ENCODE measurements around the gene TYK2.
"Not testable (repeated sequence)": the region's sequence is repeated elsewhere in the genome, so short reads cannot be mapped to it uniquely, and the experiment has no call there.

TYK2 gene

DNA sequence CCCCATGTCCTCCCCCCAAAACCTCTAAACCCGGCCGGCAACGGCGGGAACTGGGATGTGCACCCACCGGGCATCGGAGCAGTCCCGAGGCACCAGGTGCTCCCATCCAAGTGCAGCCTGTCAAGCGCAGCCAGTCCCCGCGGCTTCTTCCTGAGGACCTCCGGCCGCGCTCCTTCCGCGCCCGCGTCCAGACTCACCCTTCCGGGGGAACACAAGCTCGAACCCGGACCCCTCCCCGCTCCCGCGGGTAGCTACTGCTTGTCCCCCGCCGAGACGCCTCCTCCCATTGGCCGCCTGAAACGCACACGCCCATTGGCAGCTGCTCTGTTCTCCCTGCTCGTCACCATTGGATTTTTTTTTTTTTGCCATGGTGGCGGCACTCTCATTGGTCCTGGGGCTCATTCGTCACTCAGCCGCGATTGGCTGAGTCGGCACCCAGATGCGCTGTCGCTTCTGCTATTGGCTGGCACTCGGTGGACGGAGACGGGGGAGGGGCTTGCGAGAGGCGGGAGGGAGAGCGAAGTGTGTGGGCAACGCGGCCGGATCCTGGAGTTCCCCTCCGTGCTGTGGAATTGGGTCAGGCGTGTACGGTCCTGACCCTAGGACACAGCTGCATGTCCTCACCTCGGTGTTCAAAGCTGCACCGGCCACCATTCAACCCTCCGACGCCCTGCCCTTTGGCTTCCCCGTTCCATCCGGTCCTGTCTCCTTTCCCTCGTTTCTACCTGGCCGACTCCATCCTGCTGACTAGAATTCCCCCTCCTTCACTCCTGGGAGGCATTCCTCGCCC lies at the start of gene TYK2:
TYK2 (minus strand) TSS at position 260 of the 790 bp plus-strand sequence. CDS start 2,166 bp downstream, outside the sequence.
- DNase-seq: peak; percentile 99

DNA sequence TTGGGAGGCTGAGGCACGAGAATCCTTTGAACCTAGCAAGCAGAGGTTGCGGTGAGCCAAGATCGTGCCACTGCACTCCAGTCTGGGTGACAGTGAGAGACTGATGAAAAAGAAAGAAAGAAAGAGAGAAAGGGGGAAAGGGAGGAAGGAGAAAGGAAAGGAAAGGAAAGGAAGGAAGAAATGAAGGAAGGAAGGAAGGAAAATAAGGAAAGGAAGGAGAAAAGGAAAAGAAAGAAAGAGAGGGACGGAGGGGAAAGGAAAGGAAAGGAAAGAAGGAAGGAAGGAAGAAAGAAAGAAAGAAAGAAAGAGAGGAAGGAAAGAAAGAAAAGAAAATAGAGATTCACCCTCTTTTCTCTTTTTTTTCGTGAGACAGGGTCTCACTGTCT lies 48.6 kb upstream of the TYK2 start:
- DNase-seq: no peak

DNA sequence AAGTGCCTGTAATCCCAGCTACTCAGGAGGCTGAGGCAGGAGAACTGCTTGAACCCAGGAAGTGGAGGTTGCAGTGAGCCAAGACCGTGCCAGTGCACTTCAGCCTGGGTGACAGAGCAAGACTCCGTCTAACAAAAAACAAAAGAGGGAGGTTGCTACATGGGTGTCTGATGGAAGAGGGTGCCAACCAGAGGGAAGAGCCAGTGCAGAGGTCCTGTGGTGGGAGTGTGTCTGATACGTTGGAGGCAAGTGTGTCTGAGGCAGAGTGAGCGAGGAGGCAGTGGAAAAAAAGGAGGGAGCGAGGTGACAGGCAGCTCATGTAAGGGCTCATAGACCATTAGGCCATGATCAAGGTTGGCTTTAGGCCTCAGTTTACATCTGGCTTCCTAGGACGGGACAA lies 46.8 kb upstream of the TYK2 start:
- no peak for DNase-seq

DNA sequence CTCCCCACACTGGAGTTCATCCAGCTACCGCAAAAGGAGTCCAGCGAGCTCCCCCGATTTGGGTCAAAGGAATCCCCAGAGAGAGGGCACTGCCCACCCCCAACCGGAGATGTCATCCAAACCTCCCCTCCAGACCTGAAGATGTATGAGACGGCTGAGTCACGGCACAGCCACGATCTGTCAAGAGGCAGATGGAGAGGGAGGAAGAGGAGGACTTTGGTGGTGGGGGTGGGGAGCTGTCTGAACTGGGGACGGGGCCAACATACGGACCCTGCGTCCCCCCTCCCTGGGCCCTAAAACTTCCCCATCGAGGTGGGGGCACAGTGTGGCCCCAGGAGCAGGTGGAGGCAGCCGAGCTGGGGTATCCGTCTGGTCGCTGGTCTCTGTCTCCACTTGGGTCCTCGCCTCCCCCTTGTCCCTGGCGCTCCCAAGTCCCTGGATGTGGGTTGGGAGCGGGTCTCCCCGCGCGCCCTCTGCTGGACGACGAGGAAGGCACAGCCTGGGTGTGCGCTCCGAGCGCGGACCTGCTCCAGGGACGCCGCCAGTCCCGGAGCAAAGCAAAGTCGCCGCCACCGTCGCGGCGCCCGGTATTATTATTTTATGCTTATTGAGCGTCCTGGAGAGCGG lies 43.8 kb upstream of the TYK2 start:
- DNase-seq: peak; percentile 86

GRCh38 chr19:10422846-10423245 lies 42.5 kb upstream of the TYK2 start:
- DNase-seq: no peak

DNA sequence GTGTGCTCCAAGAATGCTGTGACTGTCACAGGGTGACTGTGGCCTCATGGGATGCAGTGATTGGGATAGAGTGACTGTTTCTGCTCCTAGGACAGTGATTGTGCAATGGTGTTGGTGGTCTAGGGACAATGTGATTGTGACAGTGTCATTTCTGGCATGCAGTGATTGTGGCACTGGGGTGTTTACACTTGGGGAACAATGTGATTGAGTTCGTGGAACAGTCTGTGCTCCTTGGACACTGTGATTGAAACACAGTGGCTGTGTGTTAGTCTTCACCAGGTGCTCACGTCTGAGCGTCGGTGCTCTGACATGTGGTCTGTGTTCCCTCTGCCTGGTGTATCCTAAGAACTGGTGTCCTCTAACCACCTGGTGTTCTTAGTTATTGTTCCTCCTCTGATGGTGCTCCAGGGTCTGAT lies 41.7 kb upstream of the TYK2 start:
- DNase-seq: no peak

GRCh38 chr19:10421240-10422045 lies 41.1 kb upstream of the TYK2 start:
- DNase-seq: peak; percentile 58

DNA sequence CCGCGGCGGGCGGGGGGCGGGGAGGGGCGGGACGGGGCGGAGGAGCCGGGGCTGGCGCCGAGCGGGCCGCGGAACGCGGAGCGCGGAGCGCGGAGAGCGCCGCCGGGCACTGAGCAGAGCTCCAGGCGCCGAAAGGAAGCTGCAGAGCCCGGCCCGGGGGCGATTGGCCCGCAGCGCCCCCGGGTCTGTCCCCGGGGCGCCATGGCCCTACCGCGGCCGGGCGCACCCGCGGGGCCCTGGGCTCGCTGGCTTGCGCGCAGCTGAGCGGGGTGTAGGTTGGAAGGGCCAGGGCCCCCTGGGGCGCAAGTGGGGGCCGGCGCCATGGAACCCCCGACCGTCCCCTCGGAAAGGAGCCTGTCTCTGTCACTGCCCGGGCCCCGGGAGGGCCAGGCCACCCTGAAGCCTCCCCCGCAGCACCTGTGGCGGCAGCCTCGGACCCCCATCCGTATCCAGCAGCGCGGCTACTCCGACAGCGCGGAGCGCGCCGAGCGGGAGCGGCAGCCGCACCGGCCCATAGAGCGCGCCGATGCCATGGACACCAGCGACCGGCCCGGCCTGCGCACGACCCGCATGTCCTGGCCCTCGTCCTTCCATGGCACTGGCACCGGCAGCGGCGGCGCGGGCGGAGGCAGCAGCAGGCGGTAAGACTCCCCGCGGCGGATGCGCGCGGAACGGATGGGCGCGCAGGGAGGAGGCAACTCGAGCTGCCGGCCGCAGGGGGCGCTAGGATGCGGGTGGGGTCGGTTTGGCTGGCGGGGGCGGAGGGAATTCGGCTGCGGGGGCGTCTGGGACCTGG lies 40.3 kb upstream of the TYK2 start, which contains the start of gene PDE4A:
PDE4A (plus strand) TSS at position 95 of the 796 bp plus-strand sequence; CDS start at position 322, 227 bp downstream.
- DNase-seq: peak; percentile 82

DNA sequence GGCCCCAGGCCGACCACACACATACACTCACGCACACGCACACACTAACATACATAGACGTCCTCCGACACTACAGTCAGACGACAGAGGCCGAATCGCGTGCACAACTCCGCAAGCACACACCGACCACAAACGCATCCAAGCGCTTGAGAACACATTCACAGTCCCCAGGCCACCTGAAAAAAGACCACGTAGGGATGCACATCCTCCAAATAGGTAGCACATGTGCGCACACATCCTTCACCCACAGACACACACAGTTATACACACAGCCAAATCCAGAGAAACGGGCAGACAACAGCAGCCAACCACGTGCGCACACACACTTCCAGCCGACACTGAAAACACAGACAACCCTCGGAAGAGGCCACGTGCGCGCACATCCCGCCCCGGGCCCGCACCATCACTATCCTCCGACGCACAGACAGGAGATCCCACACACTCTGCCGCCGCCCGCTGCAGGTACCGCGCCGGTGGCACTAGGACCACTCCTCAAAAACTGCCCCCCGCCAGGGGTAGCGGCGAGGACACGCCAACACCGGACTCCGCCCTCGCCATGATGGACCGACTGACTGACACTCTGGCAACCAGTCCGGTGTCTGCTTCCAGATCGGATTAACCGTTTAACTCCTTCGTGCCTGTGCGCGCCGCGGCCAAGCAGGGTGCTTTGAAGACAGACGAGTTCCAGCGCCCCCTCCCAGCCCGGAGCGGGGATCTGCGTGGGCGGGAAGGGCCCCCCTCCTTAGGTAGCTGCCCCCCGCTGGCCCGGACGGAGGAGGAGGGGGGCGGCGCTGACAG lies 39.5 kb upstream of the TYK2 start:
- DNase-seq: peak; percentile 74

- DNase-seq: peak; percentile 73
Measured at GRCh38 chr19:10419200-10419645, 38.9 kb upstream of the TYK2 start.

- DNase-seq: peak; percentile 43
Measured at GRCh38 chr19:10418485-10419199, 38.3 kb upstream of the TYK2 start.

DNA sequence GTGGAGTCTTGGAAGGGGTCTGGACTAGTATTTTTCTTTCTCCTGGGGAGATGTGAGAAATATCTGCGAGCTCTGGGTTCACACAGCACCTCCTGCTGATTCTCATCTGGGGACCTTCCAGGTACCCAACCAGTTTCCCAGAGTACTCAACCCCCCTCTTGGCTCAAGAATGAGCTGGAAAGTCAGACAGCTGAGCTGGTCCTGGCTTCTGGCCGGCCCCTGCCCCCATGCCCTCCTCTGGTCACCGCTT lies 37.8 kb upstream of the TYK2 start:
- no peak for DNase-seq

DNA sequence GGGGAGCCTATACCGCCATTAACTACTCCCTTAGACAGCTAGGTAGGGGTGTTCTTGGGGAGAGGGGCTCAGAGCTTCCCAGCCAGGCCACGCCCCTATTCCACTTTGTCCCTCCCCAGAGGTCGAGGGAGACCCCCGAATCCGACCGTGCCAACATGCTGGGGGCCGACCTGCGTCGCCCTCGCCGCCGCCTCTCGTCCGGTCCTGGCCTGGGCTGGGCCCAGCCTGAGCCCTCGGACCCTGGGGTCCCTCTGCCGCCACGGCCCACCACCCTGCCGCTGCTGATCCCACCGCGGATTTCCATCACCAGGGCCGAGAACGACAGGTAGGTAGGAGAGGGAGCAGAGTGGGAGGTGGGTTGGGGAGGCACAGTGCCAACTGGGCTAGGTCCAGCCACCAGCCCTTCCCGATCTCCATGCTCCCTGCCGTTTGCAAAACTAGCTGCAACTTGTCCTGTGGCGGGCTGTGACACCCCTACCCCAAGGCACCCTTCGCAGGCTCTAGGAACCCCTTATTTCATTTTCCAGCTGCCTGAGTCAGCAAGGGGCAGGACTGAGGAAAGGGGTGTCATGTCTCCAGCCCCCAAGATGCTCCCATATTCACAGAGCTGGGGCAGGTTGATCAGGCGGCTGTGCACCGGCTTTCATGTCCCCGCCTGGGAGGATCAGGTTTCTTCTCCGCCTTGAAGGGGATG lies 37.3 kb upstream of the TYK2 start:
- peak; percentile 43 for DNase-seq

GRCh38 chr19:10416380-10417257 lies 36.2 kb upstream of the TYK2 start:
- DNase-seq: peak; percentile 98

DNA sequence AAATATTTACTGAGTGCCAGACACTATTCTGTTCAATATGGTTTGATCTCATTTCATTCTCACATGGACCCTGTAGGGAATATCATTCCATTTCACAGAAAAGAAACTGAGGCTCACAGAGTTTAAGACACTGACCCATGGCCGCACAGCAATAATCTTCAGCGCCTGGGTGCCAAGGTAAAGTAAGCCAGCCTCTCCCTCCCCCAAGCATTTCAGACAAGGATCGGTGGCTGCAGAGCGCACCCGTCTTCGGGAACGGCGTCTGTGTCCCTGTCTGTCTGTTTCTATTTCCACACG lies 35.7 kb upstream of the TYK2 start:
- DNase-seq: no peak

DNA sequence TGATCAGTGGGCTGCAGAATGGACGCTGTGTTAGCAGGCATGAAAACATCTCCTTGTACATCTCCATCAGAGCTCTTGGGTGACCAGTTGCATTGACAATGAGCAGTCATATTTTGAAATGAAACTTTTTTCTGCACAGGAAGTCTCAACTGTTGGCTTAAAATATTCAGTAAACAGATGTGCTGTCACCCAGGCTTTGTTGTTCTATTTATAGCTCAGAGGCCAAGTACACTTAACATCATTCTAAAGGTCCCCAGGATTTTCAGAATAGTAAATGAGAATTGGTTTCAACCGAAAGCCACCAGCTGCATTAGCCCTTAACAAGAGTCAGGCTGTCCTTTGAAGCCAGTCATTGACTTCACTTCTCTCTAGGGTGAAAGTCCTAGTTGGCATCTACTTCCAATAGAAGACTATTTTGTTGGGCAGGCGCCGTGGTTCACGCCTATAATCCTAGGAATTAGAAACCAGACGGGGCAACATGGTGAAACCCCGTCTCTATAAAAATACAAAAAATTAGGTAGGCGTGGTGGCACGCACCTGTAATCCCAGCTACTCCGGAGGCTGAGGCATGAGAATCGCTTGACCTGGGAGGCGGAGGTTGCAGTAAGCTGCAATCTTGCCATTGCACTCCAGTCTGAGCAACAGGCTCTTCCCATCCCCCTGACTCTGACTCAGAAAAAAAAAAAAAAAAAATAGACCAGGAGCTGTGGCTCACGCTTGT lies 32.0 kb upstream of the TYK2 start:
- no peak for DNase-seq

- not testable (repeated sequence) for DNase-seq
Measured at GRCh38 chr19:10411224-10411623, 30.9 kb upstream of the TYK2 start.

DNA sequence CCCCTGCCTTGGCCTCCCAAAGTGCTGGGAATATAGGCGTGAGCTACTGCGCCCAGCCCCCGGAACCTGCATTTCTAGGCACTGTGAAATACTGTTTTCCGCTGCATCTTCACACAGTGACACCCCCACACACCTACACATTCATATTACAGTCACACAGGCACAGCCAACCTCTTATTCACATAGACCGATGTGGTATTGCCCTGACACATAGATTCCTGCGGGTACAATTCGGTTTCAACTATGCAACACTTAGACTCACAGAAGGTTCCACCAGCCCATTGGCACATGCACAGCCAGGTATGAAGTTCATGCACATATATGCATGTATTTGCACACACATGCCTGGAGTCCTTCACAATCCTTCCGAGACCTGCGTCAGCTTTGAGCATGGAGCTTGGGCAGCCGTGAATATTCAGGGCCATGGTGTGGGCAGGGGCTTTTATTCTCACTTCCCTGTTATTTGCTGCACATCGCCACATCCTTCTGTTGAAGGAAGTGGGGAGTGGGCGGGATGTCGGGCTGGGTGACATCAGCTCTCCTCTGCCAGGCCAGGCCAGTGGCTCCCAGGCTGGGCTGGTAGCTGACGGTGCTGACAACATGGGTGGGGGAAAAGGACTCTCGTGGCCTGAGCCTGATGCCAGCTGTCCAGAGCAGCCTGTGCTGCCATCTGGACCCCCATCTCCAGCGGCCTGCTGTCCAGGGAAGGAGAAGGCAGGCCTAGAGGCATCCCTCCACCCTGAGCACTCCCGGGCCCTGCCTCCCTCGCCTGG lies 28.3 kb upstream of the TYK2 start:
- DNase-seq: peak; percentile 79

All from stimulated activated CD8-positive, alpha-beta memory T cell treated with anti-CD3 and anti-CD28 coated beads, Interleukin-4, amount 100 ng/mL, for 48 hours (primary cell).